ENCODE data around the gene TMEM69. TPM values are rescaled to one million over a fixed set of nuclear protein-coding genes. Genes with fewer than 3 reads are reported as not detected.

Gene TMEM69
- total RNA-seq, 1 donor from 2014 or later: 23.5 TPM

- DNase-seq: no peak
- Histone ChIP-seq H3K36me3 (peaks cover 48% of the 10 kb centered on the region), H3K4me3 (peak overlapping the region; percentile 25), H3K27me3 (ENCODE audit: low read depth) (no peaks in the 10 kb centered on the region), H3K27ac (replicated peaks) (peak overlapping the region; percentile 48), H3K9me3 (replicated peaks) (no peaks in the 10 kb centered on the region), H3K4me1 (peaks cover 37% of the 10 kb centered on the region)
- intact Hi-C loops (cut with micrococcal nuclease): no loop called here
- TF ChIP-seq CTCF (IDR thresholded peaks at IDR 0.05; ENCODE audit: borderline replicate concordance): no peak
Measured at GRCh38 chr1:45647248-45648021, 40.5 kb upstream of the TMEM69 start.

- DNase-seq: no peak
- H3K4me1 ChIP-seq: peaks cover 2% of the 10 kb centered on the region
- no peaks in the 10 kb centered on the region for H3K9me3 ChIP-seq (replicated peaks)
- H3K27me3 ChIP-seq (ENCODE audit: low read depth): no peaks in the 10 kb centered on the region
- H3K36me3 ChIP-seq: peaks cover 100% of the 10 kb centered on the region
- H3K4me3 ChIP-seq: no peak overlapping the region
- TF ChIP-seq CTCF (IDR thresholded peaks at IDR 0.05; ENCODE audit: borderline replicate concordance): no peak
- H3K27ac ChIP-seq (replicated peaks): no peak overlapping the region
- intact Hi-C loops (cut with micrococcal nuclease): no loop called here
Measured at GRCh38 chr1:45654540-45655280, 33.3 kb upstream of the TMEM69 start.

- intact Hi-C loops (cut with micrococcal nuclease): no loop called here
- peaks cover 88% of the 10 kb centered on the region for H3K36me3 ChIP-seq
- no peaks in the 10 kb centered on the region for H3K27me3 ChIP-seq (ENCODE audit: low read depth)
- DNase-seq: no peak
- H3K4me3 ChIP-seq: no peak overlapping the region
- no peak overlapping the region for H3K27ac ChIP-seq (replicated peaks)
- H3K4me1 ChIP-seq: no peaks in the 10 kb centered on the region
- H3K9me3 ChIP-seq (replicated peaks): no peaks in the 10 kb centered on the region
- no peak for TF ChIP-seq CTCF (IDR thresholded peaks at IDR 0.05; ENCODE audit: borderline replicate concordance)
Measured at GRCh38 chr1:45656573-45657226, 31.3 kb upstream of the TMEM69 start.

GRCh38 chr1:45658171-45658570 is 29.8 kb upstream of the TMEM69 start:
- no peak for TF ChIP-seq CTCF (IDR thresholded peaks at IDR 0.05; ENCODE audit: borderline replicate concordance)
- H3K4me1 ChIP-seq: peaks cover 11% of the 10 kb centered on the region
- H3K27me3 ChIP-seq (ENCODE audit: low read depth): no peaks in the 10 kb centered on the region
- no peaks in the 10 kb centered on the region for H3K9me3 ChIP-seq (replicated peaks)
- DNase-seq: no peak
- peaks cover 73% of the 10 kb centered on the region for H3K36me3 ChIP-seq
- no peak overlapping the region for H3K4me3 ChIP-seq
- intact Hi-C loops (cut with micrococcal nuclease): no loop called here
- no peak overlapping the region for H3K27ac ChIP-seq (replicated peaks)

- H3K27me3 ChIP-seq (ENCODE audit: low read depth): no peaks in the 10 kb centered on the region
- TF ChIP-seq CTCF (IDR thresholded peaks at IDR 0.05; ENCODE audit: borderline replicate concordance): no peak
- no peak overlapping the region for H3K4me3 ChIP-seq
- intact Hi-C loops (cut with micrococcal nuclease): no loop called here
- peaks cover 63% of the 10 kb centered on the region for H3K36me3 ChIP-seq
- no peak overlapping the region for H3K27ac ChIP-seq (replicated peaks)
- H3K4me1 ChIP-seq: peaks cover 17% of the 10 kb centered on the region
- no peaks in the 10 kb centered on the region for H3K9me3 ChIP-seq (replicated peaks)
- DNase-seq: no peak
Measured at GRCh38 chr1:45659222-45659621, 28.8 kb upstream of the TMEM69 start.

Data from left ventricle myocardium inferior (tissue), 1 donor.